Body of pancreas (tissue), 4 donors: Measurements from ENCODE around the gene FHL1.

Experiments
- CTCF ChIP-seq, 7 experiments: fragments of 450-650 bp in 4 of 7; fragments of 200-600 bp in 3 of 7; sonication (generic) in 3 of 7; IDR thresholded peaks; one replicate each; pipeline ENCODE4 v1.5.1; 2016 to 2019; ENCODE audit warnings: antibody characterized with exemption in 7 of 7
- POLR2A ChIP-seq, 3 donors: fragments of 450-650 bp; IDR thresholded peaks; one replicate each; pipeline ENCODE4 v1.6.1; 2016; ENCODE audit warnings: antibody characterized with exemption in 3 of 3, mild to moderate bottlenecking in 2 of 3

- TF ChIP-seq CTCF (IDR thresholded peaks at IDR 0.05) (no peak), POLR2A (IDR thresholded peaks at IDR 0.05) (no peak)
Measured at GRCh38 chrX:136141569-136141968, 5.8 kb upstream of the FHL1 start.
